GM23248 (cell line): ENCODE measurements around the gene ATG10.

Source experiments
- EZH2 ChIP-seq: fragments of 200-600 bp; sonication (generic); IDR thresholded peaks from 2 replicates; pipeline ENCODE4 v1.6.1; 2018; ENCODE audit warnings: antibody characterized with exemption, mild to moderate bottlenecking; ENCODE audit not compliant: insufficient read depth, poor library complexity, severe bottlenecking
- EZH2phosphoT487 ChIP-seq: fragments of 200-600 bp; sonication (generic); IDR thresholded peaks from 2 replicates; pipeline ENCODE4 v1.6.1; 2018; ENCODE audit warnings: antibody characterized with exemption, moderate library complexity, mild to moderate bottlenecking, low read depth; ENCODE audit not compliant: insufficient read depth

DNA sequence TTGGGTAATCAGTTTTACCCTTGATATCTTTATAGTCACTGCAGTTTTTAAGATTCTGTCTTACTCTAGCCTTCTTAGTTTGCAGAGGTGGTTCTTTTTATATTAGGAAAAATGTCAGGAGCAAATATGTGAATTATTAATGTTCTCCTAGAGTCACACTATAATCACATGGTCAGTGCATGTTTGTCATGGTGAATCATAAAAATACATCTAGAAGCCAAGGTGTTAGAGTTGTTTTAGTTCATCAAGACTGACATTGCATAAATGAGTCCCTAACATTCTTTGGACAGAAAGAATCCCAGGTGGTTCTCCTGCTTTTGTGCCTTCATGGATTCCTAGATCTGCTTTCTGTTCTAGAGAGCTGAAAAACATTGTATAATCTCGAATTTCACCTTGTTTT lies 22.9 kb downstream of the ATG10 start:
- TF ChIP-seq EZH2phosphoT487 (no peak), EZH2 (no peak)
